IPS-20b (cell line): ENCODE results near the gene LAMC1.

Experiments used
- H3K27ac ChIP-seq: one replicate; pipeline ENCODE4 v1.5.1; 2013; ENCODE audit warnings: low read length
- H3K27me3 ChIP-seq: 2 replicates; pipeline ENCODE4 v1.6.1; 2013; ENCODE audit warnings: mild to moderate bottlenecking, low read length, inconsistent platforms; ENCODE audit not compliant: insufficient read depth
- H3K36me3 ChIP-seq: 2 replicates; pipeline ENCODE4 v1.6.1; 2013; ENCODE audit warnings: low read depth, mild to moderate bottlenecking, inconsistent platforms, low read length, moderate library complexity; ENCODE audit not compliant: insufficient read depth
- H3K4me1 ChIP-seq: 2 replicates; pipeline ENCODE4 v1.6.1; 2013; ENCODE audit warnings: mild to moderate bottlenecking, control low read depth, inconsistent platforms, low read length, moderate library complexity; ENCODE audit not compliant: insufficient read depth
- H3K4me3 ChIP-seq: 2 replicates; pipeline ENCODE4 v1.5.1; 2013; ENCODE audit warnings: mild to moderate bottlenecking, low read length, inconsistent platforms
- H3K9ac ChIP-seq: 2 replicates; pipeline ENCODE4 v1.6.1; 2013; ENCODE audit warnings: low read depth, mild to moderate bottlenecking, inconsistent platforms, low read length, moderate library complexity
- H3K9me3 ChIP-seq: 2 replicates; pipeline ENCODE4 v1.6.1; 2013; ENCODE audit warnings: mild to moderate bottlenecking, low read depth, low read length, inconsistent platforms; ENCODE audit not compliant: insufficient read depth

The LAMC1 gene

GRCh38 chr1:183164340-183164739, 141.1 kb downstream of the LAMC1 start:
- H3K27ac ChIP-seq: no peak overlapping the region
- no peak overlapping the region for H3K9ac ChIP-seq
- H3K27me3 ChIP-seq: no peaks in the 10 kb centered on the region
- peaks cover 15% of the 10 kb centered on the region; the same call in 1 of the 2 replicates for H3K4me1 ChIP-seq
- no peaks in the 10 kb centered on the region for H3K9me3 ChIP-seq
- no peaks in the 10 kb centered on the region for H3K36me3 ChIP-seq
- H3K4me3 ChIP-seq: no peak overlapping the region

GRCh38 chr1:183164963-183165362, 141.7 kb downstream of the LAMC1 start:
- H3K27ac ChIP-seq: no peak overlapping the region
- no peak overlapping the region for H3K4me3 ChIP-seq
- H3K36me3 ChIP-seq: no peaks in the 10 kb centered on the region
- no peaks in the 10 kb centered on the region for H3K27me3 ChIP-seq
- H3K9me3 ChIP-seq: no peaks in the 10 kb centered on the region
- H3K4me1 ChIP-seq: peaks cover 15% of the 10 kb centered on the region; the same call in 1 of the 2 replicates
- H3K9ac ChIP-seq: no peak overlapping the region

GRCh38 chr1:183165456-183165855, 142.2 kb downstream of the LAMC1 start:
- no peak overlapping the region for H3K9ac ChIP-seq
- no peak overlapping the region for H3K27ac ChIP-seq
- no peaks in the 10 kb centered on the region for H3K9me3 ChIP-seq
- H3K4me3 ChIP-seq: no peak overlapping the region
- no peaks in the 10 kb centered on the region for H3K27me3 ChIP-seq
- peaks cover 15% of the 10 kb centered on the region; the same call in 1 of the 2 replicates for H3K4me1 ChIP-seq
- no peaks in the 10 kb centered on the region for H3K36me3 ChIP-seq

- H3K36me3 ChIP-seq: no peaks in the 10 kb centered on the region
- no peak overlapping the region for H3K9ac ChIP-seq
- H3K27ac ChIP-seq: no peak overlapping the region
- no peak overlapping the region for H3K4me3 ChIP-seq
- H3K27me3 ChIP-seq: no peaks in the 10 kb centered on the region
- H3K4me1 ChIP-seq: peaks cover 15% of the 10 kb centered on the region; the same call in 1 of the 2 replicates
- H3K9me3 ChIP-seq: no peaks in the 10 kb centered on the region
Measured at GRCh38 chr1:183166454-183166853, 143.2 kb downstream of the LAMC1 start.

- no peak overlapping the region for H3K4me3 ChIP-seq
- no peaks in the 10 kb centered on the region for H3K36me3 ChIP-seq
- no peak overlapping the region for H3K9ac ChIP-seq
- no peaks in the 10 kb centered on the region for H3K9me3 ChIP-seq
- no peaks in the 10 kb centered on the region for H3K27me3 ChIP-seq
- H3K4me1 ChIP-seq: peaks cover 15% of the 10 kb centered on the region; the same call in 1 of the 2 replicates
- H3K27ac ChIP-seq: no peak overlapping the region
Measured at GRCh38 chr1:183167676-183168075, 144.5 kb downstream of the LAMC1 start.

- Histone ChIP-seq H3K4me1 (peaks cover 15% of the 10 kb centered on the region; the same call in 1 of the 2 replicates), H3K9ac (no peak overlapping the region), H3K27ac (no peak overlapping the region), H3K9me3 (no peaks in the 10 kb centered on the region), H3K27me3 (no peaks in the 10 kb centered on the region), H3K36me3 (no peaks in the 10 kb centered on the region), H3K4me3 (no peak overlapping the region)
Measured at GRCh38 chr1:183168308-183168707, 145.1 kb downstream of the LAMC1 start.

GRCh38 chr1:183173828-183174227, 150.6 kb downstream of the LAMC1 start:
- H3K27me3 ChIP-seq: no peaks in the 10 kb centered on the region
- H3K36me3 ChIP-seq: no peaks in the 10 kb centered on the region
- no peak overlapping the region for H3K27ac ChIP-seq
- H3K4me1 ChIP-seq: no peaks in the 10 kb centered on the region; the same call in 1 of the 2 replicates
- no peak overlapping the region for H3K4me3 ChIP-seq
- no peak overlapping the region for H3K9ac ChIP-seq
- no peaks in the 10 kb centered on the region for H3K9me3 ChIP-seq

- Histone ChIP-seq H3K9me3 (no peaks in the 10 kb centered on the region), H3K4me1 (peaks cover 5% of the 10 kb centered on the region; the same call in 1 of the 2 replicates), H3K27ac (no peak overlapping the region), H3K4me3 (no peak overlapping the region), H3K9ac (no peak overlapping the region), H3K27me3 (no peaks in the 10 kb centered on the region), H3K36me3 (no peaks in the 10 kb centered on the region)
Measured at GRCh38 chr1:183175631-183176030, 152.4 kb downstream of the LAMC1 start.

- Histone ChIP-seq H3K27ac (no peak overlapping the region), H3K4me1 (peaks cover 5% of the 10 kb centered on the region; the same call in 1 of the 2 replicates)
Measured at GRCh38 chr1:183178545-183178944, 155.3 kb downstream of the LAMC1 start.

GRCh38 chr1:183179033-183179432, 155.8 kb downstream of the LAMC1 start:
- Histone ChIP-seq H3K27ac (no peak overlapping the region), H3K4me3 (no peak overlapping the region), H3K36me3 (no peaks in the 10 kb centered on the region), H3K27me3 (no peaks in the 10 kb centered on the region), H3K4me1 (peaks cover 5% of the 10 kb centered on the region; the same call in 1 of the 2 replicates), H3K9ac (no peak overlapping the region), H3K9me3 (no peaks in the 10 kb centered on the region)

More at GRCh38 chr1:183178545-183178944, 155.3 kb downstream of the LAMC1 start:
- H3K9ac ChIP-seq: no peak overlapping the region
- H3K9me3 ChIP-seq: no peaks in the 10 kb centered on the region
- no peak overlapping the region for H3K4me3 ChIP-seq
- H3K36me3 ChIP-seq: no peaks in the 10 kb centered on the region
- no peaks in the 10 kb centered on the region for H3K27me3 ChIP-seq

GRCh38 chr1:183180218-183180617, 157.0 kb downstream of the LAMC1 start:
- Histone ChIP-seq H3K36me3 (no peaks in the 10 kb centered on the region), H3K27ac (no peak overlapping the region), H3K9ac (no peak overlapping the region), H3K4me1 (peaks cover 5% of the 10 kb centered on the region; the same call in 1 of the 2 replicates), H3K9me3 (no peaks in the 10 kb centered on the region), H3K4me3 (no peak overlapping the region), H3K27me3 (peaks cover 4% of the 10 kb centered on the region; the same call in 1 of the 2 replicates)

- H3K36me3 ChIP-seq: no peaks in the 10 kb centered on the region
- peaks cover 5% of the 10 kb centered on the region; the same call in 1 of the 2 replicates for H3K4me1 ChIP-seq
- H3K27me3 ChIP-seq: peaks cover 8% of the 10 kb centered on the region; the same call in 1 of the 2 replicates
- H3K4me3 ChIP-seq: no peak overlapping the region
- H3K9me3 ChIP-seq: no peaks in the 10 kb centered on the region
- no peak overlapping the region for H3K27ac ChIP-seq
- no peak overlapping the region for H3K9ac ChIP-seq
Measured at GRCh38 chr1:183180634-183181056, 157.4 kb downstream of the LAMC1 start.
